Trophoblast cell (in vitro differentiated cells and primary cell): ENCODE measurements around the gene ZNF831.
A peak's percentile ranks its signal among the peaks of the same experiment; 100 is the strongest.

Source experiments
- DNase-seq, 2 donors: peaks; one replicate each; pipeline ENCODE4 v3.0.0-alpha.2; 2016
- H2AFZ ChIP-seq: 2 replicates; pipeline ENCODE4 v1.6.1; 2013; ENCODE audit warnings: low read length, moderate library complexity, mild to moderate bottlenecking; ENCODE audit not compliant: insufficient read depth, poor library complexity
- H2AK5ac ChIP-seq: 2 replicates; pipeline ENCODE4 v1.6.1; 2013; ENCODE audit warnings: mild to moderate bottlenecking, low read length
- H2BK120ac ChIP-seq: 2 replicates; pipeline ENCODE4 v1.6.1; 2013; ENCODE audit warnings: low read length, mild to moderate bottlenecking, moderate library complexity; ENCODE audit not compliant: insufficient read depth, poor library complexity
- H2BK12ac ChIP-seq: 2 replicates; pipeline ENCODE4 v1.6.1; 2013; ENCODE audit warnings: mild to moderate bottlenecking, low read length, moderate library complexity
- H2BK5ac ChIP-seq: 2 replicates; pipeline ENCODE4 v1.6.1; 2013; ENCODE audit warnings: low read length, low read depth, moderate library complexity, mild to moderate bottlenecking; ENCODE audit not compliant: poor library complexity
- H3K14ac ChIP-seq: 2 replicates; pipeline ENCODE4 v1.6.1; 2013; ENCODE audit warnings: mild to moderate bottlenecking, low read length
- H3K18ac ChIP-seq: 2 replicates; pipeline ENCODE4 v1.6.1; 2013; ENCODE audit warnings: mild to moderate bottlenecking, low read length
- H3K23ac ChIP-seq: 2 replicates; pipeline ENCODE4 v1.6.1; 2013; ENCODE audit warnings: low read length
- H3K27ac ChIP-seq: 2 replicates; pipeline ENCODE4 v1.5.1; 2013; ENCODE audit warnings: low read depth, mild to moderate bottlenecking, inconsistent platforms, low read length, moderate library complexity
- H3K27me3 ChIP-seq: 2 replicates; pipeline ENCODE4 v1.6.1; 2013; ENCODE audit warnings: inconsistent platforms, mild to moderate bottlenecking, low read length, moderate library complexity; ENCODE audit not compliant: insufficient read depth
- H3K36me3 ChIP-seq, 2 experiments: 1 replicate in 1 of 2; 2 replicates in 1 of 2; pipeline ENCODE4 v1.6.1; 2013; ENCODE audit warnings: low read length in 2 of 2, mild to moderate bottlenecking in 2 of 2, moderate library complexity in 1 of 2; ENCODE audit not compliant: insufficient read depth in 2 of 2, control insufficient read depth in 1 of 2
- H3K4ac ChIP-seq: 2 replicates; pipeline ENCODE4 v1.6.1; 2013; ENCODE audit warnings: low read depth, mild to moderate bottlenecking, low read length, moderate library complexity
- H3K4me1 ChIP-seq, 2 experiments: 1 replicate in 1 of 2; 2 replicates in 1 of 2; pipeline ENCODE4 v1.6.1; 2013; ENCODE audit warnings: low read length in 2 of 2, mild to moderate bottlenecking in 2 of 2, moderate library complexity in 1 of 2; ENCODE audit not compliant: insufficient read depth in 2 of 2, control insufficient read depth in 1 of 2
- H3K4me2 ChIP-seq: 2 replicates; pipeline ENCODE4 v1.6.1; 2013; ENCODE audit warnings: inconsistent platforms, mild to moderate bottlenecking, low read length, moderate library complexity
- H3K4me3 ChIP-seq: 2 replicates; pipeline ENCODE4 v1.5.1; 2013; ENCODE audit warnings: mild to moderate bottlenecking, low read depth, low read length, inconsistent platforms
- H3K79me1 ChIP-seq: one replicate; pipeline ENCODE4 v1.6.1; 2013; ENCODE audit warnings: low read length
- H3K79me2 ChIP-seq: 2 replicates; pipeline ENCODE4 v1.6.1; 2013; ENCODE audit warnings: low read length, mild to moderate bottlenecking; ENCODE audit not compliant: control insufficient read depth, insufficient read depth, poor library complexity
- H3K9ac ChIP-seq: 2 replicates; pipeline ENCODE4 v1.6.1; 2013; ENCODE audit warnings: mild to moderate bottlenecking, low read length
- H3K9me3 ChIP-seq: 2 replicates; pipeline ENCODE4 v1.6.1; 2013; ENCODE audit warnings: low read depth, mild to moderate bottlenecking, control low read depth, inconsistent platforms, low read length; ENCODE audit not compliant: insufficient read depth
- H4K12ac ChIP-seq: 2 replicates; pipeline ENCODE4 v1.6.1; 2013; ENCODE audit warnings: low read depth, mild to moderate bottlenecking, low read length, moderate library complexity
- H4K8ac ChIP-seq: 2 replicates; pipeline ENCODE4 v1.6.1; 2013; ENCODE audit warnings: low read depth, mild to moderate bottlenecking, low read length, moderate library complexity
- H4K91ac ChIP-seq: one replicate; pipeline ENCODE4 v1.6.1; 2013; ENCODE audit warnings: low read depth, mild to moderate bottlenecking, low read length, moderate library complexity
- WGBS: extraction: QIAGEN DNeasy Blood & Tissue Kit; methylation state at CpG from one replicate; pipeline ENCODE4 v1.1.7; 2013; ENCODE audit warnings: missing lambda C conversion rate; ENCODE audit not compliant: insufficient read length, insufficient coverage; ENCODE audit errors: extremely low coverage; 5-methylcytosine and 5-hydroxymethylcytosine counted together

The ZNF831 gene

GRCh38 chr20:59299945-59300332 is 136.3 kb downstream of the ZNF831 start:
- no peak overlapping the region for H2BK12ac ChIP-seq
- H3K4me2 ChIP-seq = no peak overlapping the region
- no peak overlapping the region for H3K4ac ChIP-seq
- no peak overlapping the region for H2AK5ac ChIP-seq
- no CpG with 5 or more reads among the region's 19 CpGs for WGBS
- no peak overlapping the region for H3K14ac ChIP-seq
- no peak overlapping the region for H4K8ac ChIP-seq
- no peaks in the 10 kb centered on the region for H3K79me1 ChIP-seq
- DNase-seq = no peak
- no peak overlapping the region for H3K9ac ChIP-seq
- no peak overlapping the region for H2BK120ac ChIP-seq
- peaks cover 2% of the 10 kb centered on the region for H3K9me3 ChIP-seq
- no peak overlapping the region for H3K27ac ChIP-seq
- no peak overlapping the region for H3K18ac ChIP-seq
- no peaks in the 10 kb centered on the region for H3K36me3 ChIP-seq
- H3K4me1 ChIP-seq = no peaks in the 10 kb centered on the region
- H3K79me2 ChIP-seq = no peaks in the 10 kb centered on the region
- H3K23ac ChIP-seq = no peak overlapping the region
- no peak overlapping the region for H3K4me3 ChIP-seq
- H3K27me3 ChIP-seq = peaks cover 41% of the 10 kb centered on the region
- no peak overlapping the region for H4K12ac ChIP-seq
- no peak overlapping the region for H2BK5ac ChIP-seq
- H4K91ac ChIP-seq = no peak overlapping the region
- no peak overlapping the region for H2AFZ ChIP-seq

GRCh38 chr20:59300333-59301081 is 136.9 kb downstream of the ZNF831 start, which contains the start of gene EDN3:
Gene EDN3 (plus strand): TSS chr20:59300611. CDS start chr20:59300813, 202 bp downstream.
- H3K14ac ChIP-seq = no peak within 1 kb of the TSS
- no peak within 1 kb of the TSS for H3K18ac ChIP-seq
- H3K4ac ChIP-seq = no peak within 1 kb of the TSS
- H3K9ac ChIP-seq = no peak within 1 kb of the TSS
- no peak within 1 kb of the TSS for H4K91ac ChIP-seq
- H3K4me1 ChIP-seq = no peaks in the 10 kb centered on the region
- no peak within 1 kb of the TSS for H2AK5ac ChIP-seq
- H2AFZ ChIP-seq = no peak within 1 kb of the TSS
- H4K12ac ChIP-seq = no peak within 1 kb of the TSS
- no peak for DNase-seq
- H2BK12ac ChIP-seq = no peak within 1 kb of the TSS
- H3K36me3 ChIP-seq = no peaks in the 10 kb centered on the region
- H3K4me2 ChIP-seq = peak within 1 kb of the TSS; percentile 6
- WGBS = no CpG with 5 or more reads among the region's 77 CpGs
- no peaks in the 10 kb centered on the region for H3K79me1 ChIP-seq
- H3K4me3 ChIP-seq = no peak within 1 kb of the TSS
- no peaks in the 10 kb centered on the region for H3K79me2 ChIP-seq
- H3K27me3 ChIP-seq = peaks cover 41% of the 10 kb centered on the region
- H2BK120ac ChIP-seq = no peak within 1 kb of the TSS
- H4K8ac ChIP-seq = no peak within 1 kb of the TSS
- H2BK5ac ChIP-seq = no peak within 1 kb of the TSS
- H3K27ac ChIP-seq = no peak within 1 kb of the TSS
- no peak within 1 kb of the TSS for H3K23ac ChIP-seq
- peaks cover 2% of the 10 kb centered on the region for H3K9me3 ChIP-seq

GRCh38 chr20:59301343-59302007 is 137.9 kb downstream of the ZNF831 start:
- no peak for DNase-seq
- Histone ChIP-seq H4K91ac (no peak overlapping the region), H2AFZ (no peak overlapping the region), H3K9me3 (peaks cover 2% of the 10 kb centered on the region), H2BK5ac (no peak overlapping the region), H2BK12ac (no peak overlapping the region), H3K79me2 (no peaks in the 10 kb centered on the region), H3K79me1 (no peaks in the 10 kb centered on the region), H3K27me3 (peaks cover 44% of the 10 kb centered on the region), H3K4me3 (no peak overlapping the region), H2AK5ac (no peak overlapping the region), H3K4ac (no peak overlapping the region), H2BK120ac (no peak overlapping the region), H3K27ac (no peak overlapping the region), H3K23ac (no peak overlapping the region), H3K9ac (no peak overlapping the region), H4K12ac (no peak overlapping the region), H3K4me2 (no peak overlapping the region), H3K14ac (no peak overlapping the region), H3K18ac (no peak overlapping the region), H4K8ac (no peak overlapping the region), H3K4me1 (no peaks in the 10 kb centered on the region), H3K36me3 (no peaks in the 10 kb centered on the region)
- WGBS = no CpG with 5 or more reads among the region's 17 CpGs

GRCh38 chr20:59305908-59306655 is 142.5 kb downstream of the ZNF831 start:
- no peak overlapping the region for H3K4ac ChIP-seq
- H3K9me3 ChIP-seq = peaks cover 2% of the 10 kb centered on the region
- no peak overlapping the region for H3K14ac ChIP-seq
- no peak overlapping the region for H4K12ac ChIP-seq
- H2AFZ ChIP-seq = no peak overlapping the region
- peaks cover 0 to 5% of the 10 kb centered on the region in 2 experiments for H3K4me1 ChIP-seq
- no peaks in the 10 kb centered on the region for H3K79me2 ChIP-seq
- no CpG with 5 or more reads among the region's 7 CpGs for WGBS
- H3K4me3 ChIP-seq = no peak overlapping the region
- no peak overlapping the region for H2BK120ac ChIP-seq
- no peak for DNase-seq
- no peak overlapping the region for H3K23ac ChIP-seq
- no peak overlapping the region for H3K27ac ChIP-seq
- H3K79me1 ChIP-seq = no peaks in the 10 kb centered on the region
- H2BK5ac ChIP-seq = no peak overlapping the region
- H3K18ac ChIP-seq = no peak overlapping the region
- H4K91ac ChIP-seq = no peak overlapping the region
- H2AK5ac ChIP-seq = no peak overlapping the region
- H3K9ac ChIP-seq = no peak overlapping the region
- no peak overlapping the region for H2BK12ac ChIP-seq
- no peak overlapping the region for H4K8ac ChIP-seq
- H3K4me2 ChIP-seq = no peak overlapping the region
- peaks cover 24% of the 10 kb centered on the region for H3K27me3 ChIP-seq
- H3K36me3 ChIP-seq = no peaks in the 10 kb centered on the region
